Liver (tissue), 9 donors: ENCODE measurements around the gene MRTFB. TPM values are rescaled to one million over a fixed set of nuclear protein-coding genes. Genes with fewer than 3 reads are reported as not detected.

Experiments
- DNase-seq: peaks from one replicate; pipeline ENCODE4 v3.0.0-alpha.2; 2017; ENCODE audit warnings: low spot score
- H3K27ac ChIP-seq, 2 donors: one replicate each; pipeline ENCODE4 v1.7.0; 2013; ENCODE audit warnings: inconsistent platforms in 2 of 2, low read length in 2 of 2, control low read depth in 1 of 2, low read depth in 1 of 2, mild to moderate bottlenecking in 1 of 2
- H3K27me3 ChIP-seq, 4 donors: one replicate each; pipeline versions ENCODE4 v1.6.1 to v1.7.0; 2013; ENCODE audit warnings: low read length in 3 of 4, inconsistent platforms in 1 of 4, mild to moderate bottlenecking in 1 of 4, moderate library complexity in 1 of 4; ENCODE audit not compliant: control insufficient read depth in 4 of 4, insufficient read depth in 4 of 4
- H3K36me3 ChIP-seq, 4 donors: one replicate each; pipeline versions ENCODE4 v1.6.1 to v1.7.0; 2013; ENCODE audit warnings: low read length in 3 of 4, mild to moderate bottlenecking in 3 of 4, low read depth in 1 of 4, moderate library complexity in 1 of 4; ENCODE audit not compliant: control insufficient read depth in 4 of 4, insufficient read depth in 3 of 4
- H3K4me1 ChIP-seq, 4 donors: one replicate each; pipeline versions ENCODE4 v1.6.1 to v1.7.0; 2013; ENCODE audit warnings: low read length in 3 of 4, mild to moderate bottlenecking in 3 of 4, moderate library complexity in 1 of 4; ENCODE audit not compliant: control insufficient read depth in 4 of 4, insufficient read depth in 4 of 4
- H3K4me3 ChIP-seq, 3 donors: one replicate each; pipeline versions ENCODE4 v1.6.1 to v1.7.0; 2013; ENCODE audit warnings: low read length in 3 of 3, control low read depth in 1 of 3, low read depth in 1 of 3, mild to moderate bottlenecking in 1 of 3
- H3K9ac ChIP-seq, 2 donors: one replicate each; pipeline ENCODE4 v1.7.0; 2013; ENCODE audit warnings: low read length in 2 of 2, mild to moderate bottlenecking in 2 of 2, moderate library complexity in 2 of 2, control low read depth in 1 of 2, low read depth in 1 of 2
- H3K9me3 ChIP-seq, 4 donors: one replicate each; pipeline versions ENCODE4 v1.6.1 to v1.7.0; 2013; ENCODE audit warnings: low read length in 3 of 4; ENCODE audit not compliant: control insufficient read depth in 4 of 4
- CTCF ChIP-seq: fragments of 150-350 bp; IDR thresholded peaks from 2 replicates; pipeline ENCODE4 v1.5.1; 2017; ENCODE audit warnings: improper control_type of control experiment, low read depth, low read length; ENCODE audit not compliant: missing input control
- EGR1 ChIP-seq, 2 donors: IDR thresholded peaks; 2 replicates each; pipeline ENCODE4 v1.6.1; 2016 to 2018; ENCODE audit warnings: antibody characterized with exemption in 2 of 2, low read depth in 2 of 2
- FOXA1 ChIP-seq: IDR thresholded peaks from 2 replicates; pipeline ENCODE4 v1.6.1; 2016; ENCODE audit warnings: antibody characterized with exemption
- GABPA ChIP-seq, 2 donors: IDR thresholded peaks in 1 of 2; conservative IDR thresholded peaks in 1 of 2; 2 replicates each; pipeline ENCODE4 v1.6.1; 2016; ENCODE audit warnings: antibody characterized with exemption in 2 of 2, mild to moderate bottlenecking in 1 of 2, moderate library complexity in 1 of 2
- HNF4A ChIP-seq, 2 donors: conservative IDR thresholded peaks; 2 replicates each; pipeline ENCODE4 v1.6.1; 2016; ENCODE audit warnings: antibody characterized with exemption in 2 of 2, mild to moderate bottlenecking in 2 of 2
- HNF4G ChIP-seq: IDR thresholded peaks from 2 replicates; pipeline ENCODE4 v1.6.1; 2016; ENCODE audit warnings: antibody characterized with exemption
- JUND ChIP-seq, 2 donors: IDR thresholded peaks; 2 replicates each; pipeline ENCODE4 v1.6.1; 2016; ENCODE audit warnings: antibody characterized with exemption in 2 of 2
- NR2F2 ChIP-seq: IDR thresholded peaks from 2 replicates; pipeline ENCODE4 v1.6.1; 2016; ENCODE audit warnings: antibody characterized with exemption
- RAD21 ChIP-seq, 2 donors: IDR thresholded peaks; 2 replicates each; pipeline ENCODE4 v1.6.1; 2016; ENCODE audit warnings: antibody characterized with exemption in 2 of 2, mild to moderate bottlenecking in 2 of 2
- REST ChIP-seq: IDR thresholded peaks from 2 replicates; pipeline ENCODE4 v1.6.1; 2016; ENCODE audit warnings: antibody characterized with exemption, mild to moderate bottlenecking
- RXRA ChIP-seq, 2 donors: IDR thresholded peaks; 2 replicates each; pipeline ENCODE4 v1.6.1; 2017 to 2018; ENCODE audit warnings: antibody characterized with exemption in 2 of 2, mild to moderate bottlenecking in 1 of 2
- TAF1 ChIP-seq: conservative IDR thresholded peaks from 2 replicates; pipeline ENCODE4 v1.6.1; 2016; ENCODE audit warnings: antibody characterized with exemption, mild to moderate bottlenecking
- YY1 ChIP-seq: IDR thresholded peaks from 2 replicates; pipeline ENCODE4 v1.6.1; 2016; ENCODE audit warnings: antibody characterized with exemption, mild to moderate bottlenecking
- WGBS: extraction: QIAGEN DNeasy Blood & Tissue Kit; methylation state at CpG from one replicate; pipeline ENCODE4 v1.1.7; 2013; 5-methylcytosine and 5-hydroxymethylcytosine counted together
- polyA plus RNA-seq, 2 donors: library from polyadenylated mRNA; stranded (reverse) in 1 of 2; unstranded in 1 of 2; fragments of 200-250 nt in 1 of 2; fragments of >200 nt in 1 of 2; fragmentation: Nextera tagmentation in 1 of 2; extraction: Ambion mirVana in 1 of 2; gene quantifications; one replicate each; pipeline versions ENCODE4 v1.2.1 to v1.2.3, GENCODE V29; 2013 to 2015
- total RNA-seq, 2 donors: library from RNA; depleted of rRNA; stranded (reverse); fragments of >200 nt; gene quantifications; one replicate each; pipeline ENCODE4 v1.2.3, GENCODE V29; 2014
- TF ChIP-seq, protein P1 (sequence below): IDR thresholded peaks from 2 replicates; pipeline ENCODE4 v1.6.1; 2016; ENCODE audit warnings: antibody characterized with exemption
- TF ChIP-seq, protein P2 (sequence below): IDR thresholded peaks from 2 replicates; pipeline ENCODE4 v1.6.1; 2016; ENCODE audit warnings: antibody characterized with exemption
- TF ChIP-seq, protein P3 (sequence below): IDR thresholded peaks from 2 replicates; pipeline ENCODE4 v1.6.1; 2016; ENCODE audit warnings: antibody characterized with exemption
- donor health status: healthy.
- donor health status: healthy.
- donor health status: healthy.
- donor health status: healthy.
- donor health status: healthy.

The MRTFB gene
- total and polyA plus RNA-seq, 4 donors: 4.1 to 14.2 (median 5.8) TPM

GRCh38 chr16:14180481-14180944, 109.4 kb downstream of the MRTFB start:
- Histone ChIP-seq H3K4me1 (no peaks in the 10 kb centered on the region), H3K9me3 (no peaks in the 10 kb centered on the region), H3K4me3 (no peak overlapping the region), H3K27ac (no peak overlapping the region), H3K9ac (no peak overlapping the region), H3K27me3 (no peaks in the 10 kb centered on the region), H3K36me3 (peaks cover 0 to 2% (median 0%) of the 10 kb centered on the region in 4 donors)
- no peak for TF ChIP-seq JUND (IDR thresholded peaks at IDR 0.05)
- no peak for TF ChIP-seq EGR1 (IDR thresholded peaks at IDR 0.05; ENCODE audit: low read depth in 2 of 2)
- no peak for TF ChIP-seq FOXA1
- TF ChIP-seq CTCF: no peak
- TF ChIP-seq, protein P1, sequence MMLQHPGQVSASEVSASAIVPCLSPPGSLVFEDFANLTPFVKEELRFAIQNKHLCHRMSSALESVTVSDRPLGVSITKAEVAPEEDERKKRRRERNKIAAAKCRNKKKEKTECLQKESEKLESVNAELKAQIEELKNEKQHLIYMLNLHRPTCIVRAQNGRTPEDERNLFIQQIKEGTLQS: no peak
- TF ChIP-seq RAD21 (IDR thresholded peaks at IDR 0.05): no peak
- TF ChIP-seq, protein P2, sequence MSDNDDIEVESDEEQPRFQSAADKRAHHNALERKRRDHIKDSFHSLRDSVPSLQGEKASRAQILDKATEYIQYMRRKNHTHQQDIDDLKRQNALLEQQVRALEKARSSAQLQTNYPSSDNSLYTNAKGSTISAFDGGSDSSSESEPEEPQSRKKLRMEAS: no peak
- no peak for TF ChIP-seq REST
- no peak for TF ChIP-seq RXRA (IDR thresholded peaks at IDR 0.05)
- TF ChIP-seq, protein P3, sequence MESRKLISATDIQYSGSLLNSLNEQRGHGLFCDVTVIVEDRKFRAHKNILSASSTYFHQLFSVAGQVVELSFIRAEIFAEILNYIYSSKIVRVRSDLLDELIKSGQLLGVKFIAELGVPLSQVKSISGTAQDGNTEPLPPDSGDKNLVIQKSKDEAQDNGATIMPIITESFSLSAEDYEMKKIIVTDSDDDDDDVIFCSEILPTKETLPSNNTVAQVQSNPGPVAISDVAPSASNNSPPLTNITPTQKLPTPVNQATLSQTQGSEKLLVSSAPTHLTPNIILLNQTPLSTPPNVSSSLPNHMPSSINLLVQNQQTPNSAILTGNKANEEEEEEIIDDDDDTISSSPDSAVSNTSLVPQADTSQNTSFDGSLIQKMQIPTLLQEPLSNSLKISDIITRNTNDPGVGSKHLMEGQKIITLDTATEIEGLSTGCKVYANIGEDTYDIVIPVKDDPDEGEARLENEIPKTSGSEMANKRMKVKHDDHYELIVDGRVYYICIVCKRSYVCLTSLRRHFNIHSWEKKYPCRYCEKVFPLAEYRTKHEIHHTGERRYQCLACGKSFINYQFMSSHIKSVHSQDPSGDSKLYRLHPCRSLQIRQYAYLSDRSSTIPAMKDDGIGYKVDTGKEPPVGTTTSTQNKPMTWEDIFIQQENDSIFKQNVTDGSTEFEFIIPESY: no peak
- no peak for TF ChIP-seq NR2F2
- no peak for TF ChIP-seq TAF1
- TF ChIP-seq GABPA (IDR thresholded peaks at IDR 0.05 in 1 of 2, conservative IDR thresholded peaks at IDR 0.05 in 1 of 2): no peak
- no peak for TF ChIP-seq HNF4G
- no peak for TF ChIP-seq HNF4A (conservative IDR thresholded peaks at IDR 0.05)
- no peak for TF ChIP-seq YY1
- no peak for DNase-seq
- 98% methylated on average over 4 of the region's 4 CpGs for WGBS
